ENCODE data around the gene PCSK5.

DNA sequence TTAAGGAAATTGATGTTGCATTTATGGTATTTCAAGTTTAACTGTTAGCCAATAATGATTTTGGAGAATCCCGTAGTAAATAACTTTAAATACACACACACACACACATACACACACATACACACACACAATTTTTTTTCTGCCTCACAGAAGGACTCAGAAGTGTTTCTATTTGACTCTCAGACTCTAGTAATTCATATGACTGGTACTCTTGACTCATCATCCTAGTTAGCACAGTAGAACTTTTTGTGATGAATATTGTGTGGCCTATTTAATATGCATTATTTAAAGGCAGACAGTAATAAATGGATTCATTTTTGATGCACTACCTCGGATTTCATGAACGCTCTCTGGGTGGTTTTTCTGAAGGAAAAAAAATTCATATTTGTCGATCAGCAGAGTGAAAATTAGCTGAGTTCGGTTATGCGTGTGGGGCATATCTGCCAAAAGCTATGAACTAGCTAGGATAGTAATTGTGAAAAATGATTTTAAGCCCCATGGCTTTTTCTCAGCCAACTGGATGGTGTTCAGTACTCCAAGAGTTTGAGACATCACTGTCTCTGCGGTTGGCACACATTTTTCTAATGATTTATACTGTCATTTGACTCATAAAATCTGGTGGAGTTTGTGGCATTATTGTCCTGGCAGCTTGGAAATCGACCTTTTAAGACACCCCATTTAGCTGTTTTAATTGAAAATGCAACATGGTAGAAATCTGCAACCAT lies 102.2 kb downstream of the PCSK5 start:
- TF ChIP-seq POLR2A (IDR thresholded peaks at IDR 0.05; ENCODE audit: low read length) (no peak), GATA1 (IDR thresholded peaks at IDR 0.05; ENCODE audit: low read depth, low read length) (no peak)
